Stimulated activated CD4-positive, alpha-beta T cell treated with anti-CD3 and anti-CD28 coated beads, Interleukin-12 subunit alpha, Interleukin-12 subunit beta, amount 100 ng/mL, for 24 hours (primary cell): ENCODE results near the gene E2F6.
"Not testable (repeated sequence)": the region's sequence is repeated elsewhere in the genome, so short reads cannot be mapped to it uniquely, and the experiment has no call there.

Experiments used
- DNase-seq, 2 experiments: peaks; one replicate each; pipeline ENCODE4 v3.0.0-alpha.2; 2020; ENCODE audit warnings: low read depth in 2 of 2

E2F6 gene

DNA sequence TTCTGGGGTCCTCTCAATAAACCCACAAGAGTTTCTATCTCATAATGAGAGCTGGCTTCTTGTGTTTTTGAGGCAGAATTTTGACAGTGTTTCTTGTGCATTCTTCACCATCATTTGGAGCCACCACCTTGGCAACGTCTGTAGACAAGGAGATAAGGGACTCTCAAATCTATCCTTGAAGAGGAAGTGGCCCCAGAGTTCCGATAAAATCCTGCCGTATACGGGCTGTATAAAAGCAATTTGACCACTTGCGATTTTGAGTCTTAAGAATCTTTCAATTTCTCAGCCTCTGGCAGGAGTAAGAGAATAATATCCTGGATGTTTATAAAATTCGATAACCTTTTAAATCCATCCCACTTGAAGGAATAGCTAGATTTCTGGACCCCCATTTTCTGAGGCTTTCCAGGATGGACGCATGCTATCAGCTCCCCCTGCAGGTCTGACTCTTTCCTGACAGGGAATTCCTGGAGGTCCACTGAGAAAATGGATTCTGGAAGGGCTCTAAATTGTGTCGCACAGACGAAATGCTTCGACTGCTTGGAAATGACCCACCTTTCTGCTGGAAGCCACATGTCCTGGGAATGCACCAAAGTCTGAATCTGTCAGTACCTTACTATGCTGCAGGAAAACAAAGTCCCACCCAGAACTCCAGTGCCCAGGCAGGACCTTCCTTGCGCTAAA is 54.1 kb downstream of the E2F6 start:
- DNase-seq = no peak

DNA sequence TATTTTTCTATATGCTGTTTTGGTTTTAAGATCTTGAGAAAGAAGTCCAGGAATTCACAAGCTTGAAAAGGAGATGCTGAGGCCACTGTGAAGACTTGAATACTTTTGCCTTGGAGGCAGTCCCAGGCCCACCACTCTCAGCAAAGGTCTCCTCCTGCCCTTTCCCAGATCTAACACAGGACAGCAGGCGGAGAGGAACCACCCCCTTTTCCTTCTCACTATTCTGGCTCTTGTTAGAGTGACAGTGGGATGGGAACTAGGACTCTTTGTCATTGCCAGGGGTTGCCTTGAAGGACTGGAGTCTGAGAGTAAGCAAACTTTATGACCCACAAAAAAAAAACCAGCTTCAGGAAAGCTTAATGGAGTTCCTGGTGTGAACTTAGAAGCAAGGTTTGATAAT is 54.7 kb downstream of the E2F6 start:
- no peak for DNase-seq

DNA sequence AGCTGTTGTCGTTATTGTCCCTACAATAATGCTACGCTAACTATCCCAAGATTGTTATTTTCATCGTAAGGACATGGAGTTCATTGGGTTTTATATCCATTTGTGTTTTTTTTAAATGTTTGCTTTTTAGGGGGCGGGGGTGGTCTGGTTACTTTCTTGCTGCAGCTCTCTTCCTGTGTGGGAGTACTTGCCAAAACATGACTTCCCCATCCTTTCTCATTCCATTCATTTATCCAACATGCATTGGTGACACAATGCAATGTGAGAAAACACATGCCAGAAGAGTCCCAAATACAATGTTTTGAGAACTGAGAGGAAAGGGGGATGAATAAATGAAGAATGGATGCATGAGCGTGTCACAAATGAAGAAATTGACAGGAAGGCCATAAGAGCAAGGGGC is 55.9 kb downstream of the E2F6 start:
- no peak for DNase-seq

DNA sequence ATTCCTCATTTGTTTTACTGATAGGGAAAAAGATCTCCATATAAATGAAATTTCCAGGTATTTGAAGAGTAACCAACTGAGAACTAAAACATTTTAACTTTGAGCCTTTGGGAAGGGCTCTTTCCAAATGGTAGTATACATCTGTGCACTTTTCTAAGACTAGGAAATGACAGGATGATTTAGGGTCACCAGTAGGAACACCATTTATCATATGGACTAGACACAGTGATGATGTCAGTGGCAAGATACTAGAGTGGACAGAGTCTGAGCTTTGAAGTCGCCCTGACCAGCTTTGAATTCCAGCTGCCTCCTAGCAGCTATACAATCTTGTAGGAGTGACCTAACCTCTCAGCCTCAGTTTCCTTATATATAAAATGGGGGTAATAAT is 56.4 kb downstream of the E2F6 start:
- DNase-seq = no peak

DNA sequence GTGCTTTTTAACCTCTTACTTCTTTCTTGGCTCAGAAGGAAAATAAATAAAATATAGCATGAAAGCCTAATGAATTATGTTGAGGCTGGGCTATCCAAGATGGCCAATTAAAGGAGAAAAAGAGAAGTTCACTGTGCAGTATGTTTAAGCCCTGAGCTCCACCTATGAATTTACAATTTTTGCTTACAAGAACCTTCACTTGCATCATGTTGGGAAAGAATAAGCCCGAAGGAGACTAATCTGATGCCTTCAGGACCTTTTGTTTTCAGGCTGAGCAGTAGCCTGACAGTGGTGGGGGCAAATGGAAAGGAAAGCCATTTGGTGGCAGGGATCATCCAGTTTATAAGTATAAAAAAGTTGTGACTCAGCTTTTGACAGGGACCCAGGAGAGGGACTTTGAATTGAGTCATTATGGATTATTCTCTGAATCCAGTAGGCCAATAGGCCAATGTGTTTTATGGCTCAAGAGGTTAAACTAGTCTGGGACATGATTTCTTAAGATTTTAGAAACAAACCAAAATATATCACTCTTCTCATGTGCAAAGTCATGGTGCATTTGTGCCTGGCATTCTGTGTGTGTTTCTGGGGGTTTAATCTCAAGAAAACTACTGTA is 56.9 kb downstream of the E2F6 start:
- no peak for DNase-seq

DNA sequence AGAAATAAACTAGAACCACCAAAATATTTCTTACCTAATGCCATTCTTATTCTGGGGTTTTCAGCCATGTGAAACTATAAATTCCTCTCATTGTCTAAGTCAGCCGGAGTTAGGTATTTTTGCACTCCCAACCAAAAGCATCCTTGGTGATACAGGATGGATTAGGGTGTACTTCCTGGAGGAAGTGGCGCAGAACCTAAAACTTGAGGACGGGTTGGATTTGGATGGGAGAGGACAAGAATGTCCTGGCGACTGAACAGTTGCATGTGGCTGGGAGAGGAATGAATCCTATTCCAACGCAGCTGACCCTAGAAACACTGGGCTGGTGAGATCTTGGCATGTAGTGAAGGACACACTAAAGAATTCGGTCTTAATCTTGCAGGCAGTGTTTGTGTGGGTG is 58.5 kb downstream of the E2F6 start:
- no peak for DNase-seq

DNA sequence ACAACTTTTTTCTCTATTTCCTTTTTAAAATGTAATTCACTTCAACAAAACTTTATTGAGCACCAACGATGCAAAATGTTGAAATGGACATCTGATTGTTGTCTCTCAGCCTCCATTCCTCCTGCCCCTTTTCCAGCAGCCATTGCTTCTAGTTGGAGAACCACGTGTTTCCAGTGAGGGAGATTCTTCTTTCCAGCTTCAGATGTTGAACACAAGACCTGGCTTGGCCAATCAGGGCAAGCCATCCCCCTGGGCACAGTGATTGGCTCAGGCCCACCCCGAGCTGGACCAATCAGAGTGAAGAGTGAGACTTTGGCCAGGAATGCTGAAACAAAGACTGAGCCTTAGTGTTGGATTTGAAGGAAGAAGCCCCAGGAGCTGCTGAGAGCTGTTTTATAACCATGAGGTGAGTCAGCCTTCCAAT is 59.0 kb downstream of the E2F6 start:
- no peak for DNase-seq

DNA sequence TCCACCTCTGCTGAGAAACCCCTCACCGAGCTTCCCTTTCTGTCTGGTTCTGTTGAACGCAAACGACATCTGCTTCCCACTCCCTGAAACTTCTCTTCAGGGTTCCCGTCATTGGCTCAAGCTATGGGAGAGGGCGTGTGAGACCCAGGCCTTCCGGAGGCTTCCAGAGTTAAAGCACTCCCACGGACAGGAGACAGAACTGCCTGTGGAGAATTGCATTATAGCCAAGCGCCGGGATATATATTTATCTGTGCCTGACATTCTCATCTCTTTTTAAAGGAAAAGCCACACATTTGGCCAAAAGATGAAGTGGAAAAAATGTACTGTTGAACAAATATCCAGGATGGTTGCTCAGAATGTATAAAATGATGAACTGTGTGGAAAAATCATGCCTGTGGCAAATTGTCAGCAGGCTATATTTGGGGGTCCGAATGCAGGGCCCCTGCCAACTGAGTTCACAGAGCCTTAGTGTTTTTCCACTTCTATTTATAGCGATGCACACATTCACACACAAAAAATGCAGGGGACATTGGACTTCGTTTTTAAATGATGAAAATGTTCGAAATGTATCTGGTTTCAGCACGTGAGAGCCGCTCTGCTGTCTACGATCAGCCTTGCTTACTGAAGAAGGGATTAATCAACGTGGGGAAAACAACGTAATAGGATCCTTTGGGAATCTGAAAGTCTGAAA is 59.5 kb downstream of the E2F6 start:
- no peak for DNase-seq

DNA sequence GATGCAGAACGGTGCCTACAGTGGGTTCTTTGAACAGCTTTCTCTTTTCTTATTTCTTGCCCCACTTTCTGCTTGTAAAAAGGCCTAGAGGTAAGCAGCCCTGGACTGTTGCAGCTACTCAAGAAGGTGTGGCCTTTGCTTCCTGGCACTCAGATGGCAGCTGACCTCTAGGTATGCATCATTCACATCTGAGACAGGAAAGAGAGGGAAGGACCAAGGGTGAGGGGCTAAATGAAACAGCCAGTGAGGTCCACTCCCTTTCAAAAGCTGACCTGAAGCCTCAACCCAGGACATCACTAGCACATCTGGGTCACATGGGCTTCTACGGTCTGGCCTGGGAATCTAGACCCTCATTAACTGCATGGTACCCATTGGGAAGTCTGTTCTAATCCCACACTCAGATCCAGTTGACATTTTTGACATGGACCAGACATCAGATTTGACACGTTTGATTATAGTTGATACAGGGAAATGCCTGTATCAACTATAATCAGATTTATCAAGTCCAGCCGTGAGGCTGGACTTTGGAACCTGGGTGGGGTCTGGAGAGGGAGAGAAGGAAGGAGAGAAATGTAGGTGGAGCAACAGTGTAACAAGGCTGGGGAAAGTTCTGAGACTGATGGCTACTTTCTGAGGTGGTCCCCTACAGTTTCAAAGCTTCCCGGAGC is 60.2 kb downstream of the E2F6 start:
- no peak for DNase-seq

DNA sequence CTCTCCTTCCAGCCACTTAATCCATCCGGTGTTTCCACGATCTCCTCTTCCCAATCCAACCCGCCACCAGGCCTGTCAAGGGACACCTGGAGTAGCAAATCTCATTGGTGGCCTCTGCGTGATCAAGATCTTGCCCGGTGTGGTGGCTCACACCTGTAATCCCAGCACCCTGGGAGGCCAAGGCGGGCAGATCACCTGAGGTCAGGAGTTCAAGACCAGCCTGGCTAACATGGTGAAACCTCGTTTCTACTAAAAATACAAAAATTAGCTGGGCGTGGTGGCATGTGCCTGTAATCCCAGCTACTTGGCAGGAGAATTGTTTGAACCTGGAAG is 60.9 kb downstream of the E2F6 start:
- DNase-seq = not testable (repeated sequence)

DNA sequence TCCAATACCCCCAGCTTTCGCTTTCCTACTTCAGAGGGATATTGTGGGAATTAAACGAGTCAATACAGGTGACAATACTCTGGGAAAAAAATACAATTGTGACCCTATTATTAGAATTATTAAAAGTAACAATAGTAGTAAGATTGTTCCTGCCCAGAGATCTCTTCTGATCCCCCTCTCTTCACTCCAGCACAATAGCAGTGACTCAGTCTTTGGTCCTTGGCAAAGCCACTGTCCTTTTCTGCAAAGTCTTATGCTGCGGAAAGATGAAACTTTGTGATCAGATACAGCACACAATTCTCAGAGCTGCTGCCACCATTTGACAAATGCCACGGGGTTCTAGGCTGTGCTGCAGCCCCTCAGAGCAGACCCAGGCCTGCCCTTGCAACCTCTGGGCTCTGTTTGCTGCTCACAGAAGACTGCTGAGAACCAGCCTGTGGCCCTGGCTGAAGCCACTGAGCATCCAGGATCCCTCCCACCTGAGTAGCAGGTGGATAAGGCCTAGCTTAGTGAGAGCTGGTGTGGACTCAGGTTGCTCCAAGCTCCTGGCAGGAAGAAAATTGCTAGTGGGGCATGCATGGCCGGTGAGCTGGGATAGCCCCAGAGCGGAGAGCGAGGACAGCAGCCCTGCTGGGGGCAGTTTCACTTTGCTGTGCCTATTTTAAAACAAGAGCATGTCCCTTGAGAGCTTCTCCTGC is 61.4 kb downstream of the E2F6 start:
- DNase-seq = no peak

DNA sequence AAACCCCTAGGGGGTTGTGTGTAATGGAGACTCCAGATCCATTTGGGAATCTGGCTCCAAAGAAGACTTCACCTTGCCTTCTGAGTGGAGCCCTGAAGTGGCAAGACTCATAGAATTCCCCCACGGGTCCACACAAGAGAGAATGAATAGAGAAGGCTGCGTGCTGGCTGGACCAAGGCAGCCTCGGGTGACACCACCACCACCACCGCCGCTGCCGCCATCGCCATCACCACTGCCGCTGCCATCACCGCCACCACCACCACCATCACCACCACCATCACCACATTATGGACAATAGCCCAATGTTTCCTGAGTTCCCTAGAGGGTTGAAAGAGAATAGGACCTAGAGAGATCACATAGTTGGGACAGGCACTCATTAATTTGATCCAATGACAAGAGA is 63.5 kb downstream of the E2F6 start:
- DNase-seq = no peak

DNA sequence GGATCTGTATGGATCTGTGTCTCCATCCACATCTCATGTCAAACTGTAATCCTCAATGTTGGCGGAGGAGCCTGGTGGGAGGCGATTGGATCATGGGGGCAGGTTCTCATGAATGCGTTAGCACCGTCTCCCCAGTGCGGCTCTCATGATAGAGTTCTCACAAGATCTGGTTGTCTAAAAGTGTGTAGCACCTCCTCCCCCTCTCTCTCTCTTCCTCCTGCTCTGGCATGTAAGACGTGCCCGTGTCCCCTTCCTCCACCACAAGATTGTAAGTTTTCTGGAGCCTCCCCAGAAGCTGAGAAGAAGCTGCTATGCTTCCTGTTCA is 66.6 kb downstream of the E2F6 start:
- no peak for DNase-seq

DNA sequence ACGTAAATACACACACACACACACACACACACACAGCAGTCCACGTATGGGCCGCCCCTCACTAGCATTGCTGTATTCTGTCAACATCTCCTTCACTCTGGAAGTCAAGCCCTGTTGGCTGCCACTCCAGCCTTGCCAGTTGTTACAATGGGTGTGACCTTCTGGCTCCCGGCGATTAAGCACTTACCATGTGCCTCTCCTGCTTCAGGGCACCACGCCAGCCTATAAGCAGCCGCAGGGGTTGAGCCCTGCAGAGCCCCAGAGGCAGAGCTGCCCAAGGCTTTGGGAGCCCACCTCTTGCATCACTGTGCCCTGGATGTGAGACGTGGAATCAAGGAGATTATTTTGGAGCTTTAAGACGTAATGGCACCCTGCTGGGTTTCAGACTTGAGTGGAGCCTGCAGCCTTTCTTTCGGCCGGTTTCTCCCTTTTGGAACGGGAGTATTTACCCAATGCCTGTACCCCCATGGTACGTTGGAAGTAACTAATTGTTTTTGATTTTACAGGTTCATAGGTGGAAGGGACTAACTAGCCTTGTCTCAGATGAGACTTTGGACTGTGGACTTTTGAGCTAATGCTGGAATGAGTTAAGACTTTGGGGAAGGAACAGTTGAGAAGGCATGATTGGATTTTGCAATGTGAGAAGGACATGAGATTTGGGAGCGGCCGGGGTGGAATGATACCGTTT is 67.1 kb downstream of the E2F6 start:
- no peak for DNase-seq

DNA sequence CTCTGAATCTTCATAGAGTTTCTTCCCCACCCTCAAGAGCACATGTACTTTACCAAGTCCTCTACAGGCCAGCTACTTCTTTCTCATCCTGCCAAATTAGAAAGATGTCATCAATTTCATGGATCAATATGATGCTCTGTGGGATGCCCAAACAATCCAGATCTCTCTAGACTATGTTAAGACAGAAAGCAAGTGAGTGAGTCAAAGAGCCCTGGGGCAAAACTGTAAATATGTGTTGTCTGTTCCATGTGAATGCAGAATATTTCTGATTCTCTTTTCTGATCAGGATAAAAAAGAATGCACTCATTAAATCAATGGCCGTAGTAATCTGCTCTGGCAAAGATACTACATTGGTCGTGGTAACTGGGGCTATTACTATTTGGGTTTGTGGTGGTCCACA is 68.4 kb downstream of the E2F6 start:
- DNase-seq = no peak

DNA sequence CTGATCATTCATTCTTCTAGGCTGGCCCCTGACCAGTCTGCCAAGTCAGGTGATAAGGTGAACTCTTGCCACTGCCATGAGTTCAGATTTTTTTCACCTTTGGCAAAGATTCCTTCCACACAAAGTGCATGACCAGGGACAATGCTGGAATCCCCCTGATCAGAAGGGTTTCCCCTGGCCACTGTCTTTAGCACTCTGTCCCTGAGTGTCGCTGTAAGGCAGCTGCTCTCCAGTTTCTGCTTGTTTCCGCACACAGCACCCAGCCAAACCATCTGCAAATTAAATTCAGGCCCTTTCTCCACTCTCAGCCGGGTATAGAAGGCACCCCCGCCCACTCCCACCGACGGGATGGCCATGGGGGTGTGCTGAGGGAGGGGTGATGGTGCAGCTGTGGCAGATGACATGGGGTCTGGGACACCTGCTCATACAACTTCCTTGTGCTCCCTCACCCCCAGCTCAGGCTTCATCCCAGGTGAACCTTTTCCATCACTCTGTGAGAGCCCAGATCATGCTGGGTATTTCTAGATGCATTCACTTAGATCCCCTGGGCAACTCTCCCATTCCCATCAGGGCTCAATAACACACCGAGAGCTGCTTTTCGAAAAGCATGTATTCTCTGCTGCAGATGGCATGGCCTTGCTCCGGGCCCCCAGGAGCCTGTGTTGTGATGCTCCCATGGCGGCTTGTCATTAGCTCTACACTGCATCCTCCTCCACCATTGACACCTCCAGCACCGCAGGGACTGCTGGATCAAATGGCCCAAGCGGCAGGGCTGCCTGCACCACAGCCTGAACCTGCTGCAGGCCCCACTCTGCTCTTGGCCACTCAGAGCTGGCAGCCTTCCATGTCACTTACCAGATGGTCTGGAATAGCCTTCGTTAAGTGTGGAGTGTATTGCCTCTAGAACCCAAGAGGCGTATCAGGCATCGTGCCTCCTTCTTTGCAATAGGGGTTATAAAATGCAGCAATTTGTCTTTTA is 69.2 kb downstream of the E2F6 start:
- no peak for DNase-seq

DNA sequence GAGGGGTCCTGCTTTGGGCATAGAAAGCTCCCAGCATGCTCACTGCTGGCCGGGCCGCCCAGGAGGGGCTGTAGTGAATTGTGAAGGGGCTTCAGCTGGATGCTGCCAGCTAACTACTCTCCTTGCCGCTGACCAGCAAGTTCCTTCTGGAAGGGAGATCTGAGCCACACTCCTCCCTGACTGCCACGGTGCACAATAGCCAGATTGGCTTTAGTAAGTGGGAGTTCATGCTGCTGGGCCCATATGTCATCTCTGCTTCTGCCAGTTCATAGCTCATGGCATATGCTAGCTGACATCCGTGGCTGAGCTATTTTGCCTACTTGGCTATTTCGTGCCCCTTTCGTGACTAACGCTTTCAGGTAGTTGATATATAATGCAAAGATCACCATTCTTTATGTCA is 69.9 kb downstream of the E2F6 start:
- DNase-seq = no peak

DNA sequence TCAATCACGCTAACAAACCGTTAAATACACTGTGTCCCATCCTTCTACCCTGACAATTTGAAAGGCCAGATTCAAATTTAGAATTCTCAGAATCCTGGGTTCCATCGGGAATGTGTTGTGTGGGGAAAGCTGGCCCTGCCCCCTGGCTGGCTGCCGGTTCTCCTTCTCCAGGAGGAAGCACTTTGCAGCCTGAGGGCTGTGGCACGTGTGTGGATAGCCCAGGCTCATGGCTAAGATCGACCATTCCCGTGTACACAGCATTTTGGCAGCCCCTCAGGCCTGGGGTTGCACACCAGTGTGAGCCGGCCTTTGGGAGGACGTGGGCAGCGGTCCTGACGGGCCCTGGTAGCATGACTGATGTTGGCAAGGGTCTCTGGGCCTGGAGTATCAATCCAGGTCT is 70.6 kb downstream of the E2F6 start:
- DNase-seq = no peak
